ENCODE results near the gene PTPRK. TPM values are rescaled to one million over a fixed set of nuclear protein-coding genes. Genes with fewer than 3 reads are reported as not detected.

Gene PTPRK
- total RNA-seq, 4 donors from 2014 or later = 20.0 to 64.2 (median 36.6) TPM

- Histone ChIP-seq H3K4me1 (peaks cover 0 to 5% of the 10 kb centered on the region in 2 donors), H3K9me3 (no peaks in the 10 kb centered on the region), H3K36me3 (no peaks in the 10 kb centered on the region), H3K27ac (no peak overlapping the region), H3K27me3 (no peaks in the 10 kb centered on the region), H3K4me3 (no peak overlapping the region)
- no peak for DNase-seq
- TF ChIP-seq CTCF (IDR thresholded peaks at IDR 0.05) = no peak
- no peak for TF ChIP-seq POLR2A (IDR thresholded peaks at IDR 0.05)
- intact Hi-C loops (cut with DNase I; ENCODE audit: low total_unique reads) = no loop called here
Observed at GRCh38 chr6:128463942-128464341, 56.5 kb downstream of the PTPRK start.

- no peak for DNase-seq
- no peak overlapping the region for H3K4me3 ChIP-seq
- no peaks in the 10 kb centered on the region for H3K36me3 ChIP-seq
- H3K9me3 ChIP-seq = no peaks in the 10 kb centered on the region
- no peaks in the 10 kb centered on the region for H3K27me3 ChIP-seq
- H3K4me1 ChIP-seq = peaks cover 0 to 5% of the 10 kb centered on the region in 2 donors
- no peak overlapping the region for H3K27ac ChIP-seq
- TF ChIP-seq POLR2A (IDR thresholded peaks at IDR 0.05) (no peak), CTCF (IDR thresholded peaks at IDR 0.05) (no peak)
- intact Hi-C loops (cut with DNase I; ENCODE audit: low total_unique reads) = no loop called here
Observed at GRCh38 chr6:128461501-128461900, 58.9 kb downstream of the PTPRK start.

GRCh38 chr6:128456510-128457230, 63.7 kb downstream of the PTPRK start:
- DNase-seq = no peak
- H3K27me3 ChIP-seq = no peaks in the 10 kb centered on the region
- H3K27ac ChIP-seq = no peak overlapping the region
- no peaks in the 10 kb centered on the region for H3K9me3 ChIP-seq
- TF ChIP-seq CTCF (IDR thresholded peaks at IDR 0.05) (no peak), POLR2A (IDR thresholded peaks at IDR 0.05) (no peak)
- H3K36me3 ChIP-seq = no peaks in the 10 kb centered on the region
- H3K4me3 ChIP-seq = no peak overlapping the region
- no peaks in the 10 kb centered on the region for H3K4me1 ChIP-seq
- intact Hi-C loops (cut with DNase I; ENCODE audit: low total_unique reads) = no loop called here

GRCh38 chr6:128455959-128456358, 64.4 kb downstream of the PTPRK start:
- Histone ChIP-seq H3K27ac (no peak overlapping the region), H3K36me3 (no peaks in the 10 kb centered on the region), H3K4me3 (no peak overlapping the region), H3K4me1 (no peaks in the 10 kb centered on the region), H3K9me3 (no peaks in the 10 kb centered on the region), H3K27me3 (no peaks in the 10 kb centered on the region)
- no peak for DNase-seq
- intact Hi-C loops (cut with DNase I; ENCODE audit: low total_unique reads) = no loop called here
- no peak for TF ChIP-seq CTCF (IDR thresholded peaks at IDR 0.05)
- TF ChIP-seq POLR2A (IDR thresholded peaks at IDR 0.05) = no peak

GRCh38 chr6:128452713-128453112, 67.7 kb downstream of the PTPRK start:
- TF ChIP-seq POLR2A (IDR thresholded peaks at IDR 0.05) (no peak), CTCF (IDR thresholded peaks at IDR 0.05) (no peak)

More at GRCh38 chr6:128452713-128453112, 67.7 kb downstream of the PTPRK start:
- H3K27ac ChIP-seq = no peak overlapping the region
- no peaks in the 10 kb centered on the region for H3K9me3 ChIP-seq
- H3K36me3 ChIP-seq = no peaks in the 10 kb centered on the region
- H3K27me3 ChIP-seq = no peaks in the 10 kb centered on the region
- H3K4me3 ChIP-seq = no peak overlapping the region
- intact Hi-C loops (cut with DNase I; ENCODE audit: low total_unique reads) = no loop called here
- DNase-seq = no peak
- H3K4me1 ChIP-seq = no peaks in the 10 kb centered on the region
